GM18526 (cell line): ENCODE measurements around the gene CSE1L.
A peak's percentile ranks its signal among the peaks of the same experiment; 100 is the strongest.

Source experiments
- POLR2A ChIP-seq: IDR thresholded peaks from 3 replicates; pipeline ENCODE4 v1.6.1; 2011; ENCODE audit not compliant: insufficient read length; ENCODE audit errors: extremely low read depth

Gene CSE1L, protein sequence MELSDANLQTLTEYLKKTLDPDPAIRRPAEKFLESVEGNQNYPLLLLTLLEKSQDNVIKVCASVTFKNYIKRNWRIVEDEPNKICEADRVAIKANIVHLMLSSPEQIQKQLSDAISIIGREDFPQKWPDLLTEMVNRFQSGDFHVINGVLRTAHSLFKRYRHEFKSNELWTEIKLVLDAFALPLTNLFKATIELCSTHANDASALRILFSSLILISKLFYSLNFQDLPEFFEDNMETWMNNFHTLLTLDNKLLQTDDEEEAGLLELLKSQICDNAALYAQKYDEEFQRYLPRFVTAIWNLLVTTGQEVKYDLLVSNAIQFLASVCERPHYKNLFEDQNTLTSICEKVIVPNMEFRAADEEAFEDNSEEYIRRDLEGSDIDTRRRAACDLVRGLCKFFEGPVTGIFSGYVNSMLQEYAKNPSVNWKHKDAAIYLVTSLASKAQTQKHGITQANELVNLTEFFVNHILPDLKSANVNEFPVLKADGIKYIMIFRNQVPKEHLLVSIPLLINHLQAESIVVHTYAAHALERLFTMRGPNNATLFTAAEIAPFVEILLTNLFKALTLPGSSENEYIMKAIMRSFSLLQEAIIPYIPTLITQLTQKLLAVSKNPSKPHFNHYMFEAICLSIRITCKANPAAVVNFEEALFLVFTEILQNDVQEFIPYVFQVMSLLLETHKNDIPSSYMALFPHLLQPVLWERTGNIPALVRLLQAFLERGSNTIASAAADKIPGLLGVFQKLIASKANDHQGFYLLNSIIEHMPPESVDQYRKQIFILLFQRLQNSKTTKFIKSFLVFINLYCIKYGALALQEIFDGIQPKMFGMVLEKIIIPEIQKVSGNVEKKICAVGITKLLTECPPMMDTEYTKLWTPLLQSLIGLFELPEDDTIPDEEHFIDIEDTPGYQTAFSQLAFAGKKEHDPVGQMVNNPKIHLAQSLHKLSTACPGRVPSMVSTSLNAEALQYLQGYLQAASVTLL

DNA sequence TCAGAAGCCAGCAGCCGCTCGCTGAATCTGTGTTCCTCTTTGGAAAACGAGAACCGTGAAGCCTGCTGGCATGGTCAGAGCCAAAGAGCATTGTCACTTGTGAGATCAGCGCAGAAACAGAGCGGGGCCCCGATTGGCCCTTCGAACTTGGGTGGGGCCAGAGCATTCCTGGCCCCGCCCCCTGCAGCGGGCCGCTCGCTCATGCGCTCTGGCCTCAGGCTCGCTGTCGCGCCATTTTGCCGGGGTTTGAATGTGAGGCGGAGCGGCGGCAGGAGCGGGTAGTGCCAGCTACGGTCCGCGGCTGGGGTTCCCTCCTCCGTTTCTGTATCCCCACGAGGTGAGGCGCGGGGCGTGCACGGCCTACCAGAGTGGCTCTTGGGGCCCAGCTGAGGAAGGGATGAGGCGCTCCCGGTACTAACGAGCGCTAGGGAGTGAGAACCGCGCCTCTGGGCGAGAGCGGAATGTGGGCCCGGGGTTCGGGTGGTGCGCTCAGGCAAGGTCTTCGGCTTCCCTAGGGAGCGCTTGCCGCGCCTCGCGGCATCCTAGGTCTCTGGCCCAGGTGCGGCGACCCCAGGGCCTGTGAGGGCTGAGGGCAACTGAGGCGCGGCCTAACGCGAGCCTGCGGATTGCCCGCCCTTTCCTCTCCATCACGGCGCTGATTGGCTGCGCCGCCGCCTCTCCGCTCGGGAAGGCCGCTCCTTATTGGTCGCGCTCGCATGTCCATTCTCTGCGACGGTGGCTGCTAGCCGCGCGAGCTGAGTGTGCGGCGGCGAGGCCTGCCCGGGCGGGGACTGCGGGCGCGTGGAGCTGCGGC is at the start of gene CSE1L:
TSS of gene CSE1L (plus strand) at position 226 of the 814 bp plus-strand sequence. CDS start 12,152 bp downstream, outside the sequence.
- peak; percentile 90 for TF ChIP-seq POLR2A

DNA sequence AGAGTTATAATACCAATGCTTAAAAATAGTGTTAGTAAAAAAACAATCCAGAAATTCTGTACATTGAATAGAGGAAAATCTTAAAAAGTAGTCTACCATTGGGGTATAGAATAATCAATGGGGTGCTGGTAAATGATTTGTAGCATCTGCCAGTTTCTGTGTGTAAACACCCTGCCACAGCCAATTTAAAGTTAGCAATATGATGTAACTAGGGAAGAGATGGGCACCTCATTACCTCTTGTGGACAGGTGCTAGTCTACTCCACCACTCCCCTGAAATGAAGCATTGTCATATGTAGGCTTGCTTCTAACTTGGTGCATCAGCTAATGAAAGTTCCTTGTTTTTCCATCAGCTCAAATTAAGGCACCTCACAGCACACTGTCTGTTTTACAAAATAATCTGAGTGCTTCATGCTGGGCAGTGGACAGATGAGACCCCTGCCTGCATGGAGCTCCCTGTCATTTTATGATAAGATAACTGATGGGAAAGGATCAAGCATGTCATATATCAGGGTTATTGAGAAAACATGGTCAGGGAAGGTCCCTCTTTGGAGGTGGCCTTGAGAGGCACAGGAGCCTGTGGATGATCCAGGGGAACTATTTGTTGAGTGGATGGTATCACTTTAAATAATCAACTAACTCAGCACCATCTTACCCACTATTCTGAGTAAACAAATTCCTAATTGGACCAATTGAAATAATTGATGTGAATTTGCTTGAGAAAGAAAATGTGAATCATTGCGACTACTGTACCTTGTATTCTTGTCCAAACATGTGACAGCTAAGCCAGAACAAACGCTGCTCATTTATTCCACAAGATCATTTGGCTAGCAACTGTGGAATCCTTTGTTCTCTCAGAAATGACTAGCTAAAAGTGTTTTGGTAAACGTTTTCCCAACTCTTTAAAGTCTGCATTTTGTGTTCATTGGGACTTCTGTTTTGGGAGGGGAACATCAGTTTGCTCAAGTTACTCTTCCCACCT is 45.9 kb upstream of the CSE1L start:
- TF ChIP-seq POLR2A = no peak

DNA sequence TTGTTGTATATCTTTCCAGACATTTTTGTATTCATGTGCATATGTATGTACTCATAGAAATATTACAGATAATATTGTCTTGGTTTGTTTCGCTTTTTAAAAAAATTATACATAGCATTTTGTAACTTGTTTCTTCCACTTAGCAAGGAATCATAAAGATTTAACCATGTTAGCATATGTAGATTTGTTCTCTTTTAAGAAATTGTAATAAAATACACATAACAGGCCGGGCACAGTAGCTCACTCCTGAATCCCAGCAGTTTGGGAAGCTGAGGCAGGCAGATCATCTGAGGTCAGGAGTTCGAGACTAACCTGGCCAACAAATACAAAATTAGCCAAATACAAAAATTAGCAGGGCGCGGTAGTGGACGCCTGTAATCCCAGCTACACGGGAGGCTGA is 44.4 kb upstream of the CSE1L start:
- TF ChIP-seq POLR2A = no peak

DNA sequence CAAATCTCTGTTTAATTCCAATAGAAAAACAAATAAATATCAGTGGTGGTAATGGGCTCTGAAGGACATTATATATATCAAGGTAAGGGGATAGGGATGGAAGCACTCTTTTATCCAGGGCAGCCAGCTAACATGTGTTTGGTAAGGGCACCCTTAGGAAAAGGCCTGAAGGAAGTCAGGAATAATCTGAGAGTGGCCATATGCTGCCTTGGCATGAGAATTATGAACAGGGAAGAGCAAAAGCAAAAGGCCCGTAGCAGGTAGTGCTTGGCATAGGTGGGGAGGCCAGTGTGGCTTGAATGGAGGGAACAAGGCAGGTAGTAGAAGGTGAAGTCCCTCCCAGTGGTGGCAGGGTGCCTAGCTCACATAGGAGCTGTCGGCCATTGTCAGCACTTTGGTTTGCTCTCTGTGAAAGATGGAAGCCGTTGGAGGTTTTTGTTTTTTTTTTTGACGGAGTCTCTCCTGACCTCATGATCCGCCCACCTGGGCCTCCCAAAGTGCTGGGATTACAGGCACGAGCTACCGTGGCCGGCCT is 39.6 kb upstream of the CSE1L start:
- TF ChIP-seq POLR2A = no peak

DNA sequence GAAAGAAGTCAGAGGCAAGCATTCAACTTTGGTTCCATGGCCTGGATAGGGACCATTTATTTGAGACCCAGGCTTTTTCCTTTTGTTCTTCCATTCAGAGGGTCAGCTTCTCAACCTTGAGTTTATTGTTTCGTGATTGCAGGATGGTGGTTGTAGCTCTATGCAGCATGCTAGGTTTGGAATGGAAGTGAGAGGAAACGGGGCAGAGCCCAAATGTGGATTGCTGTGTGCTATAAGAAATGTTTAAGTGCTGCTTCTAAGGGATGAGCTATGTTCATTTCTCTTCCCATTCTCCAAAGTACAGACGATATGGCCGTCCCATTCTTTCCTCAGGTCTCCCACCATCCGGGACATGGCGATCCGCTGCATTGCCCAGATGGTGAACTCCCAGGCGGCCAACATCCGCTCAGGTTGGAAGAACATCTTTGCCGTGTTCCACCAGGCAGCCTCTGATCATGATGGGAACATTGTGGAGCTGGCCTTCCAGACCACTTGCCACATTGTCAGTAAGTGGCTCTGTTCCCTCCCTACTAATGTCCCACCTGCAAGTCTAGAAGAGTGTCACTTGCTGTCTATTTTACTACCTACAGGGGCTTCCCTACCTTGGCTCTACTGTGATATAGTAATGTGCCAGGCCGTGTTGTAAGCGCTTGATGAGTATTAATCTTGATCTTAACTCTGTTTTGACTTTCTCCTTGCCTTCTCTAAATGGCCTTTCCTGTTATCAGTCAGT is 36.0 kb upstream of the CSE1L start:
- TF ChIP-seq POLR2A = no peak

DNA sequence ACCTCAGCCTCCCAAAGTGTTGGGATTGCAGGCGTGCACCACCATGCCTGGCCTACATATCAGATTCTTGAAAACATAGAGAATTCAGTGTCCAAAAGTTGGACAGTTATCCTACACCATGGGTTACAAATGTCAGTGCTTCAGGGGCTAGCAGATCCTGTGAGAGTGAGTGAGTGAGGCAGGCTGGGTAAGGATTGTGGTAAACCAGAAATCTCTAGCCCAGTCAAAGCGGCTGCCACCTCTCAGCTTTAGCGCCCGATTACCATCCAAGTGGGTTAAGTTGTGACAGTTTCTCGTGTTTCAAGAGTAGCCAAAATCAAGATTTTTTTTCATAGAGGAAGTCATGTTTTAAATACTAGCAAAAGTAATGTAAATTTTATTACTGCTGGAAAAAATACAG is 21.9 kb upstream of the CSE1L start:
- TF ChIP-seq POLR2A = no peak

DNA sequence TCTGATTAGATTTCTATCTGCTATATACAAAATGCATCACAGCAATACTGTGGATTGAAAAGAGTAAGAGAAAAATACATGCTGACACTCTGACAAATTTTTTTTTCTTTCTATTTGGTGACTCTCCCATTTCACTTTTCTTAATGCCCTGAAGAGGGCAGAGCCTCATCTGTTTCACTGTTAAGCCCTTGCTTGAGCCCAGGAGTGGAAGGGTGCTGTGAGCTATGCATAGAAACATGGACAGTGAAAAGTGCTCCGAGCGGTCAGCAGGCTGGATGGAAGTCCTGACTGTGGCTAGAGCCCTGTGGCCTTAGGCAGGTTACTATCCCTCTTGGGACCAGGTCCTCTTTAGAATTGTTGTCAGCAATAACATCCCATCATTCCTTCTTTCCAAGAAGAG is 17.4 kb upstream of the CSE1L start:
- no peak for TF ChIP-seq POLR2A

DNA sequence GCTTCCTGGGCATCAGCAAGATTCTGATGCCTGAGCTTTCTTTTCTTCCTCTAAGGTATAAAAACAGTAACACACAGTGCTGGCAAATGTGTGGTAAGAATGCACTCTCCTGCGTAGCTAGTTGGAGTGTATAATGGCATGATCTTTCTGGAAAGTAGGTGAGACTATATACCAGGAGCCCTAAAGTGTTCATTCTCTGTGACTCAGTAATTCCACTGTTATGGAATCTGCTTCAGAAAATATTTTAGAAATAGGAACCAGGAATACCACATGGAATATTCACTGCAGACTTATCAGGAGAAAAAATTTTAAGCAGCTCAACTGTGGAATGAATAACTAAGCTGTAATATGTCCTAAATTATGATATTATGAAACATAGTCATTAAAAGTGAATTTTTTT is 16.9 kb upstream of the CSE1L start:
- TF ChIP-seq POLR2A = no peak

DNA sequence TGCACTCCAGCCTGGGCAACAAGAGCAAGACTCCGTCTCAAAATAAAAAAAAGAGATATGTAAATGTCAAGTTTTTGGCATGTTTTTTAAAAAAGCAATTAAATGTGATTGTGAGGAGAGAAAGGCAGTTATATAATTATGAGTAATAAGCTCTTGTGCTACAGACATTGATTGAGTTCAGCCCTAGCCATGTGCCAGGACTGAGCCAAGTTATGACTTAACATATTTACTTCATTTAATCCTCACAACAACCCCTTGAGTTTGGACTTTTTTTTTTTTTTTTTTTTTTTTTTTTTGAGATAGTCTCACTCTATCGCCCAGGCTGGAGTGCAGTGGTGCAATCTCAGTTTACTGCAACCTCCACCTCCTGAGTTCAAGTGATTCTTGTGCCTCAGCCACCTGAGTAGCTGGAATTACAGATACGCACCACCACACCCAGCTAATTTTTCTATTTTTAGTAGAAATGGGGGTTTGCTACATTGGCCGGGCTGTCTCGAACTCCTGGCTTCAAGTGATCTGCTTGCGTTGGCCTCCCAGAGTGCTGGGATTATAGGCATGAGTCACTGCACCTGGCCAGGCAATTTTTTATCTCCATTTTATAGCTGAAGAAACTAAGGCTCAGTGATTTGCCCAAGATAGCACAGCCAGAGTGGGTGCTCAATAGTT is 15.0 kb upstream of the CSE1L start:
- TF ChIP-seq POLR2A = no peak

DNA sequence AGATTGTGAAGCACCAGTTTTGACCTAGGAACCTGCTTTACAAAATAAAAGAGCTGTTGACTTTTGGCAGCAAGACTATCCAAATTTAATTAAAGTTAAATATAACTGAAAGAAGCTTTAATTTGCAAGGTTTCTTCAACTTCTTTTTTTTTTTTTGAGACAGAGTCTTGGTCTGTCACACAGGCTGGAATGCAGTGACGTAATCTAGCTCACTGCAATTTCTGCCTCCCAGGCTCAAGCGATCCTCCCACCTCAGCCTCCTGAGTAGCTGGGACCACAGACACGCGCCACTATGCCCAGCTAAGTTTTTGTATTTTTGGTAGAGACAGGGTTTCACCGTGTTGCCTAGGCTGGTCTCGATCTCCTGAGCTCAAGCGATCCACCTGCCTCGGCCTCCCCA is 13.7 kb upstream of the CSE1L start:
- no peak for TF ChIP-seq POLR2A

DNA sequence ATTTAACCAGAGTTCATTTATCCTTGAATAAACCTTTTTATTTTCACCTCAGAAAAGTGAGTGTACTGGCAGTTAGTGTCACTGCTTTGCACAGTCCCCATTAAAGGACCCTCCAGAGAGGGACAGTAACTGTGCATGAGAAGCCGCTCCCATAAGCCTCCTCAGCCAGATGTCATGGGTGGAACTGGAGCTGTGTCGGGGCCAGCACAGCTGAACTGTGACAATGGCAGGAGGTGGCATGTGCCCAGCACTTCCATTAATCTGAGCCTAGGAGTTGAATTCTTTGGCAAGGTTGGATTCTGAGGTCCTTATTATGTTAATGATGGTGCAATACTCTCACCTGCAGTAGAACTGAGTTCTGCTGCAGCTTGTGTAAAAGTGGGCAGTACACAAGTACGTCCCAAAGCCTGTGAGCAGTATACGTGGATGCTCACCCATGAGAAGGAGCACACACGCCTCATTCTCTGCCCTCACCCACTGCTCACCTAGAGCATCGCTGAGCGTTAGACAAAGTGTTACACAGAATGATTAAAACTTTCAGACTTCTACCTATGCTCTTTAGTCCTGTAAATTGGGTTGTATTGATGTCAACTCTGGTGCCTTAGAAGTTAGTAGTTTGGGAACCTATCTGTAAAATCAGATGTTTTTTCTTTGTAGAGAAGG is 11.9 kb upstream of the CSE1L start:
- TF ChIP-seq POLR2A = no peak

DNA sequence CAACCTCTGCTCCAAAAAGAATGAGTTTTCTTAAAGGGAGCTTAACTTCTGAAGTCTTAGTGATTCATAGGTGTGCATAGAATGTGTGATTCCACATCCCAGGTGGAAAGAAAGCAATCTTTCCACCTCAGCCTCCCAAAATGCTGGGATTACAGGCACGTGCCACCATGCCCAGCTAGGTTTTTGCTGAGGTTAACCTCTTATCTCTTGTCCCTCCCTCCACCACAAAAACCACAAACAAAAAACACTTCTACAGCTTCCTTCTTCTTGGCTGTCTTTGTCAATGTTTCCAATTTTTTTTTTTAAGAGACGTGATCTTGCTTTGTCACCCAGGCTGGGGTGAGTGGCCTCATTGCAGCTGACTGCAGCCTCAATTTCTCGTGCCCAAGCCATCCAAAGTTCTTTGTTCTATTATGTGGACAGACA is 8.1 kb upstream of the CSE1L start:
- TF ChIP-seq POLR2A = no peak
